Caco-2 (cell line): ENCODE results near the gene GRIK4. TPM values are rescaled to one million over a fixed set of nuclear protein-coding genes. Genes with fewer than 3 reads are reported as not detected.
A peak's percentile ranks its signal among the peaks of the same experiment; 100 is the strongest.

ENCODE experiments used
- BruUV-seq: library from RNA; stranded (reverse); fragments of 400-500 nt; replicated peaks from 2 replicates; lab custom pipeline; 2021; lab: Mats Ljungman, UMichigan
- CTCF ChIA-PET: fragments of 300-600 bp; sonication (Branson Sonifier 250); formaldehyde crosslinking; loops from one replicate; lab custom pipeline; 2022; ENCODE audit warnings: antibody characterized with exemption; lab: Charles Lee
- POLR2A ChIA-PET: fragments of 300-600 bp; sonication (Branson Sonifier 250); formaldehyde crosslinking; loops from one replicate; lab custom pipeline; 2022; ENCODE audit warnings: antibody characterized with exemption; lab: Charles Lee
- DNase-seq, 2 experiments: peaks; one replicate each; pipeline versions ENCODE4 v3.0.0 to v3.0.0-alpha.2; 2020 to 2022
- H3K27me3 ChIP-seq: replicated peaks from 2 replicates; pipeline ENCODE4 v1.6.0; 2011; ENCODE audit warnings: low read length; ENCODE audit not compliant: control insufficient read depth, insufficient read depth
- H3K36me3 ChIP-seq: 2 replicates; pipeline ENCODE4 v1.5.1; 2011; ENCODE audit warnings: low read length; ENCODE audit not compliant: control insufficient read depth, insufficient read depth
- H3K4me1 ChIP-seq: fragments of 250-450 bp; sonication (Bioruptor Pico); 2 replicates; pipeline ENCODE4 v1.5.1; 2020; ENCODE audit warnings: mild to moderate bottlenecking
- H3K4me3 ChIP-seq: 2 replicates; pipeline ENCODE4 v1.5.1; 2011; ENCODE audit warnings: low read depth, mild to moderate bottlenecking, control low read depth, low read length
- H3K9me3 ChIP-seq: fragments of 250-450 bp; sonication (Bioruptor Pico); 2 replicates; pipeline ENCODE4 v1.5.1; 2020; ENCODE audit warnings: mild to moderate bottlenecking, moderate library complexity
- H3K27ac Mint-ChIP-seq: one replicate; pipeline ENCODE4 v1.8.0; 2022; ENCODE audit warnings: mixed read lengths; ENCODE audit not compliant: unreplicated experiment
- H3K27me3 Mint-ChIP-seq: one replicate; pipeline ENCODE4 v1.8.0; 2022; ENCODE audit warnings: mixed read lengths; ENCODE audit not compliant: insufficient read depth, unreplicated experiment
- H3K36me3 Mint-ChIP-seq: one replicate; pipeline ENCODE4 v1.8.0; 2022; ENCODE audit warnings: mild to moderate bottlenecking, mixed read lengths; ENCODE audit not compliant: insufficient read depth, unreplicated experiment
- H3K4me1 Mint-ChIP-seq: one replicate; pipeline ENCODE4 v1.8.0; 2022; ENCODE audit warnings: low read depth, mixed read lengths; ENCODE audit not compliant: unreplicated experiment
- H3K4me3 Mint-ChIP-seq: one replicate; pipeline ENCODE4 v1.8.0; 2022; ENCODE audit warnings: mild to moderate bottlenecking, moderate library complexity, mixed read lengths; ENCODE audit not compliant: unreplicated experiment
- H3K9me3 Mint-ChIP-seq: one replicate; pipeline ENCODE4 v1.8.0; 2022; ENCODE audit warnings: mixed read lengths; ENCODE audit not compliant: unreplicated experiment
- CTCF ChIP-seq, 2 experiments: fragments of 200-600 bp in 1 of 2; IDR thresholded peaks; 1 replicate in 1 of 2; 2 replicates in 1 of 2; pipeline versions ENCODE4 v1.5.1 to v1.8.0; 2011 to 2022; ENCODE audit warnings: antibody characterized with exemption in 1 of 2, control low read depth in 1 of 2, inconsistent platforms in 1 of 2, low read depth in 1 of 2, low read length in 1 of 2, mild to moderate bottlenecking in 1 of 2, moderate library complexity in 1 of 2; ENCODE audit not compliant: insufficient read depth in 1 of 2, severe bottlenecking in 1 of 2, unreplicated experiment in 1 of 2
- intact Hi-C: fragments of 100-400 bp; cut with micrococcal nuclease; formaldehyde crosslinking; loops from one replicate; pipeline ENCODE4 v1.10.0; 2022; ENCODE audit not compliant: unreplicated experiment
- total RNA-seq: library from RNA; stranded (reverse); gene quantifications from 2 replicates; pipeline ENCODE4 v1.2.3, GENCODE V29; 2022

The GRIK4 gene
- total RNA-seq, 1 experiment from 2014 or later = 2.0 TPM

- Mint-ChIP-seq H3K9me3 (no peaks in the 10 kb centered on the region), H3K27me3 (no peaks in the 10 kb centered on the region), H3K4me3 (no peak overlapping the region), H3K27ac (peak overlapping the region; percentile 51), H3K4me1 (peaks cover 19% of the 10 kb centered on the region), H3K36me3 (no peaks in the 10 kb centered on the region)
- Histone ChIP-seq H3K27me3 (no peaks in the 10 kb centered on the region), H3K4me3 (no peak overlapping the region), H3K36me3 (no peaks in the 10 kb centered on the region), H3K9me3 (no peaks in the 10 kb centered on the region), H3K4me1 (peaks cover 15% of the 10 kb centered on the region)
- ChIA-PET CTCF (interaction anchor here (0.6 to 1.5 kb wide), 2 partner anchors 43 kb away, joined by 3 to 5 read pairs; no protein-coding TSS in a partner anchor), POLR2A (no interaction called here)
- TF ChIP-seq CTCF (IDR thresholded peaks at IDR 0.05; ENCODE audit: insufficient read depth in 1 of 2, low read depth in 1 of 2, low read length in 1 of 2, severe bottlenecking in 1 of 2, unreplicated experiment in 1 of 2) = no peak
- no TSS peak for BruUV-seq
- intact Hi-C loops = no loop called here
- no peak for DNase-seq
Measured at GRCh38 chr11:120642196-120642894, 130.8 kb downstream of the GRIK4 start.

GRCh38 chr11:120643284-120643683 is 131.7 kb downstream of the GRIK4 start:
- POLR2A ChIA-PET = no interaction called here
- CTCF ChIA-PET = interaction anchor here (1.1 to 1.5 kb wide), 2 partner anchors 42 to 135 kb away, joined by 3 to 5 read pairs; no protein-coding TSS in a partner anchor
- Histone ChIP-seq H3K36me3 (no peaks in the 10 kb centered on the region), H3K9me3 (no peaks in the 10 kb centered on the region), H3K4me3 (no peak overlapping the region), H3K4me1 (peaks cover 15% of the 10 kb centered on the region), H3K27me3 (no peaks in the 10 kb centered on the region)
- Mint-ChIP-seq H3K4me1 (peaks cover 19% of the 10 kb centered on the region), H3K9me3 (no peaks in the 10 kb centered on the region), H3K36me3 (no peaks in the 10 kb centered on the region), H3K27me3 (no peaks in the 10 kb centered on the region), H3K4me3 (no peak overlapping the region), H3K27ac (no peak overlapping the region)
- TF ChIP-seq CTCF (IDR thresholded peaks at IDR 0.05; ENCODE audit: insufficient read depth in 1 of 2, low read depth in 1 of 2, low read length in 1 of 2, severe bottlenecking in 1 of 2, unreplicated experiment in 1 of 2) = no peak
- DNase-seq = no peak
- intact Hi-C loops = no loop called here
- no TSS peak for BruUV-seq

GRCh38 chr11:120645639-120646038 is 134.1 kb downstream of the GRIK4 start:
- no peaks in the 10 kb centered on the region for H3K9me3 Mint-ChIP-seq
- no TSS peak for BruUV-seq
- H3K4me3 ChIP-seq = no peak overlapping the region
- H3K36me3 Mint-ChIP-seq = no peaks in the 10 kb centered on the region
- H3K4me1 ChIP-seq = peaks cover 15% of the 10 kb centered on the region
- no peaks in the 10 kb centered on the region for H3K27me3 ChIP-seq
- no peaks in the 10 kb centered on the region for H3K36me3 ChIP-seq
- ChIA-PET POLR2A (no interaction called here), CTCF (no interaction called here)
- no peak overlapping the region for H3K27ac Mint-ChIP-seq
- peaks cover 19% of the 10 kb centered on the region for H3K4me1 Mint-ChIP-seq
- intact Hi-C loops = no loop called here
- no peak for DNase-seq
- H3K4me3 Mint-ChIP-seq = no peak overlapping the region
- no peaks in the 10 kb centered on the region for H3K9me3 ChIP-seq
- no peaks in the 10 kb centered on the region for H3K27me3 Mint-ChIP-seq
- no peak for TF ChIP-seq CTCF (IDR thresholded peaks at IDR 0.05; ENCODE audit: insufficient read depth in 1 of 2, low read depth in 1 of 2, low read length in 1 of 2, severe bottlenecking in 1 of 2, unreplicated experiment in 1 of 2)
